NT2/D1 (cell line): Measurements from ENCODE around the gene RBMS1.

Source experiments
- SUZ12 ChIP-seq: IDR thresholded peaks from 2 replicates; pipeline ENCODE4 v1.6.1; 2011; ENCODE audit not compliant: insufficient read length, insufficient read depth; ENCODE audit errors: extremely low read depth
- YY1 ChIP-seq: IDR thresholded peaks from 2 replicates; pipeline ENCODE4 v1.6.1; 2011; ENCODE audit not compliant: insufficient read length, insufficient read depth
- ZNF274 ChIP-seq: IDR thresholded peaks from 2 replicates; pipeline ENCODE4 v1.6.1; 2011; ENCODE audit warnings: mild to moderate bottlenecking, low read depth, low read length

GRCh38 chr2:160394153-160394552, 99.5 kb downstream of the RBMS1 start:
- TF ChIP-seq ZNF274 (no peak), YY1 (no peak), SUZ12 (no peak)
